ENCODE measurements around the gene ZNF592. TPM values are rescaled to one million over a fixed set of nuclear protein-coding genes. Genes with fewer than 3 reads are reported as not detected.
"Not testable (repeated sequence)": the region's sequence is repeated elsewhere in the genome, so short reads cannot be mapped to it uniquely, and the experiment has no call there.

ZNF592 gene
- total RNA-seq, 6 donors from 2014 or later, result 22.5 to 35.2 (median 26.7) TPM

GRCh38 chr15:84734794-84735479, 13.5 kb upstream of the ZNF592 start:
- H3K27ac ChIP-seq, result peak overlapping the region; percentile 71 to 84 (median 79)
- peak overlapping the region in 3 of 4 donors; percentile 1 to 36 (median 26) for H3K4me3 ChIP-seq
- no peaks in the 10 kb centered on the region for H3K27me3 ChIP-seq
- ATAC-seq (ENCODE audit: low FRiP score in 2 of 2) (peak; percentile 90 to 92), DNase-seq (peak in 1 of 2 donors; percentile 87)
- no peaks in the 10 kb centered on the region for H3K36me3 ChIP-seq
- WGBS, 2 donors, result 32 to 33% methylated on average over 7 of the region's 7 CpGs
- H3K9me3 ChIP-seq, result no peaks in the 10 kb centered on the region
- H3K4me1 ChIP-seq, result peaks cover 8 to 19% (median 11%) of the 10 kb centered on the region in 4 donors
- TF ChIP-seq POLR2A (IDR thresholded peaks at IDR 0.05) (peak in 1 of 4 donors; percentile 57), CTCF (IDR thresholded peaks at IDR 0.05) (no peak), POLR2AphosphoS5 (IDR thresholded peaks at IDR 0.05) (peak in 1 of 2 donors; percentile 64)

DNA sequence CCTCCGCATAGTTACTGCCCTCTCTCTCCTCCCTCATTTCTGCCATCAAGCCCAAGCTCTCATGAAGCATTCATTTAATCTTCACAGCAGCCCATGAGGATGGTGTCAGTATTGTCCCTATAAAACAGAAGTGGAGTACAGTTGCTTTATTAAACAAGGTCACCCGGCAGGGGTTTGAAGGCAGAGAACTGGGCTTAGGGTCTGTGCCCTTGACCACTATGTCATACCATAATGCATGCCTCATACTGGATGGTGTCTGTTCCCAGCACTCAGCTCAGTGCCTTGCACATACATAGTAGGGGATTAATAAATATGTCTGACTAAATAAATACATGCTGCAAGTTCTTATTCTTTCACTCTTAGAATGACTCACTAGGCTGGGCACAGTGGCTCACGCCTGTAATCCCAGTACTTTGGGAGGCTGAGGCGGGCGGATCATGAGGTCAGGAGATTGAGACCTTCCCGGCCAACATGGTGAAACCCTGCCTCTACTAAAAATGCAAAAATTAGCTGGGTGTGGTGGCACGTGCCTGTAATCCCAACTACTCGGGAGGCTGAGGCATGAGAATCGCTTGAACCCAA, 12.8 kb upstream of the ZNF592 start:
- DNase-seq (peak in 1 of 2 donors; percentile 34), ATAC-seq (ENCODE audit: low FRiP score in 2 of 2) (peak; percentile 49 to 67)
- H3K27me3 ChIP-seq, H3K9me3 ChIP-seq, H3K36me3 ChIP-seq: not testable (repeated sequence)
- TF ChIP-seq CTCF (IDR thresholded peaks at IDR 0.05), result peak in 1 of 6 experiments; percentile 17
- peak overlapping the region; percentile 71 to 84 (median 79) for H3K27ac ChIP-seq
- peaks cover 8 to 19% (median 11%) of the 10 kb centered on the region in 4 donors for H3K4me1 ChIP-seq
- WGBS, 2 donors, result 66 to 73% methylated on average over 9 of the region's 9 CpGs
- peak overlapping the region in 3 of 4 donors; percentile 1 to 36 (median 26) for H3K4me3 ChIP-seq

DNA sequence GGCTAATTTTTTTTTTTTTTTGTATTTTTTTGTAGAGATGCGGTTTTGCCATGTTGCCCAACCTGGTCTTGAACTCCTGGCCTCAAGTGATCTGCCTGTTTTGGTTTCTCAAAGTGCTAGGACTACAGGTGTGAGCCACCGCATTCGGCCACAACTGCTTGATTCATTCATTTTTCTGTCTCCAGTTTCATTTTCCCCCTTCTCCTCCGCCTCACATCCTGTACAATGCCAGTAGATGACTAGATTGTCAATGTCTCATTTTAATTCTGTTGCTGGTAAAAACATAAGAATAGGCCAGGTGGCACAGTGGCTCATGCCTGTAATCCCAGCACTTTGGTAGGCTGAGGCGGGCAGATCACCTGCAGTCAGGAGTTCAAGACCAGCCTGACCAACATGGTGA, 12.0 kb upstream of the ZNF592 start:
- H3K27me3 ChIP-seq, result no peaks in the 10 kb centered on the region
- H3K9me3 ChIP-seq, result no peaks in the 10 kb centered on the region
- 91 to 97% methylated on average over 5 of the region's 5 CpGs for WGBS, 2 donors
- no peak overlapping the region for H3K4me3 ChIP-seq
- H3K4me1 ChIP-seq, result peaks cover 8 to 19% (median 11%) of the 10 kb centered on the region in 4 donors
- no peak for DNase-seq
- TF ChIP-seq POLR2AphosphoS5 (IDR thresholded peaks at IDR 0.05), result no peak
- no peak for ATAC-seq (ENCODE audit: low FRiP score in 2 of 2)
- H3K27ac ChIP-seq, result peak overlapping the region in 1 of 4 donors; percentile 77
- H3K36me3 ChIP-seq, result no peaks in the 10 kb centered on the region

DNA sequence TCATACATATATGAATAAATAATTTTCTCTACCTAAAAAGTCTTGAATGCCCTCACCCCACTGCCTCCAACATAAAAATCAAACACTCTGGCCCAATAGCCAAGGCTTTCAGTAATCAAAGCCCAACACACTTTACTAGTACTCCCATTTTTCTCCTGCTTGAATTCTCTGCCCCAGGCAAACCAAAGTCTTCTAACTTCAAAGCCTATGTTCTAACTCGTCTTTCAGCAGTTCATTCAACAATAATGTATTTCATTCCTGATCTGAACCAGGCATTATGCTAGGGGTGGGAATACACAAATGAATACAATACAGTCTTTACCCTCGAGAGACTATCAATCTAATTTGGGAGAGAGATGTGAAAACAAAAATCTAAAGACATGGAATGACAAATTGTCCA, 11.4 kb upstream of the ZNF592 start:
- H3K4me3 ChIP-seq, result no peak overlapping the region
- H3K4me1 ChIP-seq, result peaks cover 8 to 19% (median 11%) of the 10 kb centered on the region in 4 donors
- no peaks in the 10 kb centered on the region for H3K36me3 ChIP-seq
- DNase-seq (no peak), ATAC-seq (ENCODE audit: low FRiP score in 2 of 2) (no peak)
- 72 to 81% methylated on average over 2 of the region's 2 CpGs for WGBS, 2 donors
- H3K27ac ChIP-seq, result no peak overlapping the region
- no peaks in the 10 kb centered on the region for H3K9me3 ChIP-seq
- H3K27me3 ChIP-seq, result no peaks in the 10 kb centered on the region
- TF ChIP-seq POLR2A (IDR thresholded peaks at IDR 0.05) (no peak), EP300 (IDR thresholded peaks at IDR 0.05) (no peak), POLR2AphosphoS5 (IDR thresholded peaks at IDR 0.05) (no peak), CTCF (IDR thresholded peaks at IDR 0.05) (no peak)

DNA sequence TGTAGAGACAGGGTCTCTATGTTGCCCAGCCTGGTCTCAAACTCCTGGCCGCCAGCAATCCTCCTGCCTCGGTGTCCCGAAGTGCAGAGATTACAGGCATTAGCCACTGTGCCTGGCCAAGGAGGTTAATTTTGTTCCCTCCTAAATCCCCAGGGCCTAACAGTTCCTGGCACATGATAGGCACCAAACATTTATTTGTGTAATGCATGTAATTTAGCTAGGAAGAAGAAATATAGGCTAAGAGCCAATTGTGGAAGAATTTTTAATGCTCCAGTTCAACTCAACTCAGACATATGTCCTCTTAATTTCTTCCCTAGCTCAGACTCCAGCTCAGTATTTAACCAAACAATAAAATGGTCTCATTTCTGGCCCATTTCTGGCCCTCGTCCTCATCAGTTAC, 7.7 kb upstream of the ZNF592 start:
- TF ChIP-seq EP300 (IDR thresholded peaks at IDR 0.05), result no peak
- TF ChIP-seq POLR2A (IDR thresholded peaks at IDR 0.05), result no peak
- no peak for TF ChIP-seq POLR2AphosphoS5 (IDR thresholded peaks at IDR 0.05)
- TF ChIP-seq CTCF (IDR thresholded peaks at IDR 0.05), result no peak

More for the DNA sequence above, 7.7 kb upstream of the ZNF592 start:
- DNase-seq (no peak), ATAC-seq (ENCODE audit: low FRiP score in 2 of 2) (no peak)
- Histone ChIP-seq H3K27me3 (no peaks in the 10 kb centered on the region), H3K27ac (no peak overlapping the region), H3K4me1 (peaks cover 0 to 5% (median under 1%) of the 10 kb centered on the region in 4 donors), H3K4me3 (no peak overlapping the region), H3K9me3 (no peaks in the 10 kb centered on the region), H3K36me3 (no peaks in the 10 kb centered on the region)
- WGBS, 2 donors, result 95 to 96% methylated on average over 4 of the region's 4 CpGs

All from upper lobe of left lung (tissue), 6 donors.